Measurements from ENCODE around the gene EIF3I. TPM values are rescaled to one million over a fixed set of nuclear protein-coding genes. Genes with fewer than 3 reads are reported as not detected.

Gene EIF3I
- total RNA-seq, 2 donors from 2014 or later: 220 to 244 TPM

DNA sequence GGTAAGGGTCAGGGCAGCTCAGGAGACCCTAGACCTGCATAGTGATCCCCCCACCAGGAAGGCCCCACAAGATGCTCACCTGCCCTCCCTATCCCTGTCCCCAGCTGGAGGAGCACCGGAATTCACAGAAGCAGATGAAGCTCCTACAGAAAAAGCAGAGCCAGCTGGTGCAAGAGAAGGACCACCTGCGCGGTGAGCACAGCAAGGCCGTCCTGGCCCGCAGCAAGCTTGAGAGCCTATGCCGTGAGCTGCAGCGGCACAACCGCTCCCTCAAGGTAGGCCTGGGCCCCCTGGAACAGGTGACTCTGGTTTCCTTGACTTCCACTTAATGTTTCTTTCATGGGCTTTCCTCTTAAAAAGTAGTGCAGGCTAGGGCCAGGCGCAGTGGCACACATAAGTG lies 34.4 kb upstream of the EIF3I start:
- Mint-ChIP-seq H3K36me3 (peaks cover 51% of the 10 kb centered on the region), H3K4me3 (no peak overlapping the region), H3K27ac (no peak overlapping the region), H3K4me1 (ENCODE audit: low read depth in 2 of 2) (peaks cover 32 to 37% of the 10 kb centered on the region in 2 donors), H3K27me3 (no peaks in the 10 kb centered on the region), H3K9me3 (no peaks in the 10 kb centered on the region)
- ATAC-seq (no peak), DNase-seq (ENCODE audit: low spot score) (no peak)

DNA sequence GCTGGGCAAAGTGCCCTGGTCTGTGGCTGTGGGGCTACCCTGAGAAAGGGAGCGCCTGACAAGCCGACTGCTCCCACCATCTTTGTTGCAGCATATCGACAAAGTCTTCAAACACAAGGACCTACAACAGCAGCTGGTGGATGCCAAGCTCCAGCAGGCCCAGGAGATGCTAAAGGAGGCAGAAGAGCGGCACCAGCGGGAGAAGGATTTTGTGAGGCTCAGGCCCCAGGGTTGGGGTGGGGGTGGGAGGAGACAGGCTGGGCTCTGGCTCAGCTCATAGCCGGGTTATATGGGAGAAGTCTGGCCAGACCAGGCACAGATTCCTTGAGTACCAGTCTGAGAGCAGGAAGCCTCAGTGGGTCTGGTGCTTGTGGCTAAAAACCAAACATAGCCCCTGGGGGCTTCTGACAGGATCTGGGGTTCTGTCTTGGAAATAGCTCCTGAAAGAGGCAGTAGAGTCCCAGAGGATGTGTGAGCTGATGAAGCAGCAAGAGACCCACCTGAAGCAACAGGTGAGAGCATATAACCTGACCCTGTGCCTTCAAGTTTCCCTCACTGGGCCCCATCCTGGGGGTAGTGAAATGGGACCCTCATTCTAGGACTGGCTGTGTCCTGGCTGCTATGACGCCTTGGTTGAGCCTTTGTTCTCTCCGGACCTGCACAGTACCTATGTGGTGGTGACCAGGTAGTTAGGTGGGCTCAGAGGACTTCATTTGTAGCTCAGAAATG lies 29.8 kb upstream of the EIF3I start:
- peaks cover 48% of the 10 kb centered on the region for H3K36me3 Mint-ChIP-seq
- H3K4me3 Mint-ChIP-seq: no peak overlapping the region
- peak overlapping the region in 1 of 2 donors; percentile 18 for H3K27ac Mint-ChIP-seq
- no peak for DNase-seq (ENCODE audit: low spot score)
- no peaks in the 10 kb centered on the region for H3K9me3 Mint-ChIP-seq
- H3K4me1 Mint-ChIP-seq (ENCODE audit: low read depth in 2 of 2): peaks cover 22 to 37% of the 10 kb centered on the region in 2 donors
- H3K27me3 Mint-ChIP-seq: no peaks in the 10 kb centered on the region
- no peak for ATAC-seq

DNA sequence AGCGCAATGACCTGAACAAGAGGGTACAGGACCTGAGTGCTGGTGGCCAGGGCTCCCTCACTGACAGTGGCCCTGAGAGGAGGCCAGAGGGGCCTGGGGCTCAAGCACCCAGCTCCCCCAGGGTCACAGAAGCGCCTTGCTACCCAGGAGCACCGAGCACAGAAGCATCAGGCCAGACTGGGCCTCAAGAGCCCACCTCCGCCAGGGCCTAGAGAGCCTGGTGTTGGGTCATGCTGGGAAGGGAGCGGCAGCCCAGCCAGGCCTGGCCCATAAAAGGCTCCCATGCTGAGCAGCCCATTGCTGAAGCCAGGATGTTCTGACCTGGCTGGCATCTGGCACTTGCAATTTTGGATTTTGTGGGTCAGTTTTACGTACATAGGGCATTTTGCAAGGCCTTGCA lies 27.2 kb upstream of the EIF3I start:
- no peak overlapping the region for H3K27ac Mint-ChIP-seq
- ATAC-seq: no peak
- DNase-seq (ENCODE audit: low spot score): no peak
- H3K27me3 Mint-ChIP-seq: no peaks in the 10 kb centered on the region
- H3K4me1 Mint-ChIP-seq (ENCODE audit: low read depth in 2 of 2): peaks cover 26 to 42% of the 10 kb centered on the region in 2 donors
- no peaks in the 10 kb centered on the region for H3K9me3 Mint-ChIP-seq
- no peak overlapping the region for H3K4me3 Mint-ChIP-seq
- H3K36me3 Mint-ChIP-seq: peaks cover 38% of the 10 kb centered on the region

DNA sequence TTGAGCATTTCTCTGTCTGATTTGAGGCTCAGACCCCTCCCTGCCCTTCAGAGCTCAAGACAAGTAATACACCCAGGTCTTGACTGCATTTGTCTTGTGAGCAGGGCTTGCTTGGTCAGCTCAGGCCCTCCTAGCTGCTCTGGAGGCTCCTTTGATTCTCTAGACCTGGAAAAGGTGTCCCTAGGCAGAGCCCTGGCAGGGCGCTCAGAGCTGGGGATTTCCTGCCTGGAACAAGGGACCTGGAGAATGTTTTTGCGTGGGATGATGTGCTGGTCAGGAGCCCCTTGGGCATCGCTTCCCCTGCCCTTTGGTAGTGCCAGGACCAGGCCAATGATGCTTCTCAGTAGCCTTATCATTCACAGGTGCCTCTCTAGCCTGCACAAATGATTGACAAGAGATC lies 26.7 kb upstream of the EIF3I start:
- no peak for DNase-seq (ENCODE audit: low spot score)
- Mint-ChIP-seq H3K9me3 (no peaks in the 10 kb centered on the region), H3K27ac (no peak overlapping the region), H3K36me3 (peaks cover 38% of the 10 kb centered on the region), H3K27me3 (no peaks in the 10 kb centered on the region), H3K4me1 (ENCODE audit: low read depth in 2 of 2) (peaks cover 31 to 47% of the 10 kb centered on the region in 2 donors), H3K4me3 (no peak overlapping the region)
- ATAC-seq: no peak

DNA sequence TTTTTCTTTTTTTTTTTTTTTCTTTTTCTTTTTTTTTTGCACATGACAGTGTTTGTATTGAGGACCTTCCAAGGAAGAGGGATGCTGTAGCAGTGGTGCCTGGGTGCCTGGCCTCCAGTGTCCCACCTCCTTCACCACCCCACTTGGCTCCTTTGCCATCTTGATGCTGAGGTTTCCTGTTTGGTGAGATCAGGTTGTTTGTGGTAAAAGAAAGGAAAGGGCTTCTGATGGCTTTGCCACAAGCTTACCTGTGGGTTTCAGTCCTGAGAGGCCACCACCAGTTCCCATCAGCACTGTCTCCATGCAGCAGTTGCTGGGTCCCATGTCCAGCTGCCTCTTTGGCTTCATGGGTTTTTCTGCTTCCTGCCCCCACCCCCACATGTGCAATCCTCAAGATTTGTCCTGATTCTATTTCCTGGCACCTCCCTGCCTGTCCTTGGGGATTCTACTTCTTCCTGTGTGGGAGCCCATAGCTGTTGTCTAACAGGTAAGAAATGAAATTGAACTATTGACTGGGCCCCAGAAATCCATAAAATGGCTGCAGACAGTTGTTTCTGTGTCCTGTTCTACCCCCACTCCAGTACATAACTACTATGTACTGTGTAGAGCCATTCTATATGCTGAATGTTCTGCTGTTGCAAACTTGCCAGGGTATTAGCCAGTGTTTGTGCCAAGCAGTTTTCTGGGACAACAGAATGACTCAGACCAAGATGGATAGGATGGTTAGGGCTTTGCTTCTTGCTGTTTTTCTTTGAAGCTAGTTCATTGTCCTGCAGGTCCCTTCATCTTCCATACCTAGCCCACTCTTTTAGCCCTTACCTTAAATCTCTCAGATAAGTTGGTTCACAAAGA lies 26.0 kb upstream of the EIF3I start:
- ATAC-seq: no peak
- no peak for DNase-seq (ENCODE audit: low spot score)
- Mint-ChIP-seq H3K4me3 (no peak overlapping the region), H3K36me3 (peaks cover 38% of the 10 kb centered on the region), H3K4me1 (ENCODE audit: low read depth in 2 of 2) (peaks cover 32 to 47% of the 10 kb centered on the region in 2 donors), H3K27ac (no peak overlapping the region), H3K9me3 (no peaks in the 10 kb centered on the region), H3K27me3 (no peaks in the 10 kb centered on the region)

GRCh38 chr1:32197074-32197473 lies 25.1 kb upstream of the EIF3I start:
- Mint-ChIP-seq H3K36me3 (peaks cover 30% of the 10 kb centered on the region), H3K27ac (peak overlapping the region in 1 of 2 donors; percentile 18), H3K9me3 (no peaks in the 10 kb centered on the region), H3K4me1 (ENCODE audit: low read depth in 2 of 2) (peaks cover 40 to 50% of the 10 kb centered on the region in 2 donors), H3K4me3 (no peak overlapping the region), H3K27me3 (no peaks in the 10 kb centered on the region)
- DNase-seq (ENCODE audit: low spot score) (no peak), ATAC-seq (no peak)

DNA sequence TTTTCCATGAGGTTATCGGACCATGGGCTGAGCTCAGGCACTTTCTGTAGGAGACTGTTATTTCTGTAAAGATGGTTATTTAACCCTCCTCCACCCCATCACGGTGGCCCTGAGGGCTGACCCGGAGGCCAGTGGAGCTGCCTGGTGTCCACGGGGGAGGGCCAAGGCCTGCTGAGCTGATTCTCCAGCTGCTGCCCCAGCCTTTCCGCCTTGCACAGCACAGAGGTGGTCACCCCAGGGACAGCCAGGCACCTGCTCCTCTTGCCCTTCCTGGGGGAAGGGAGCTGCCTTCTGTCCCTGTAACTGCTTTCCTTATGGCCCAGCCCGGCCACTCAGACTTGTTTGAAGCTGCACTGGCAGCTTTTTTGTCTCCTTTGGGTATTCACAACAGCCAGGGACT lies 24.4 kb upstream of the EIF3I start:
- peaks cover 46 to 52% of the 10 kb centered on the region in 2 donors for H3K4me1 Mint-ChIP-seq (ENCODE audit: low read depth in 2 of 2)
- H3K36me3 Mint-ChIP-seq: peaks cover 25% of the 10 kb centered on the region
- H3K27ac Mint-ChIP-seq: peak overlapping the region; percentile 18 to 87
- no peak overlapping the region for H3K4me3 Mint-ChIP-seq
- no peak for DNase-seq (ENCODE audit: low spot score)
- H3K27me3 Mint-ChIP-seq: no peaks in the 10 kb centered on the region
- H3K9me3 Mint-ChIP-seq: no peaks in the 10 kb centered on the region
- ATAC-seq: no peak

DNA sequence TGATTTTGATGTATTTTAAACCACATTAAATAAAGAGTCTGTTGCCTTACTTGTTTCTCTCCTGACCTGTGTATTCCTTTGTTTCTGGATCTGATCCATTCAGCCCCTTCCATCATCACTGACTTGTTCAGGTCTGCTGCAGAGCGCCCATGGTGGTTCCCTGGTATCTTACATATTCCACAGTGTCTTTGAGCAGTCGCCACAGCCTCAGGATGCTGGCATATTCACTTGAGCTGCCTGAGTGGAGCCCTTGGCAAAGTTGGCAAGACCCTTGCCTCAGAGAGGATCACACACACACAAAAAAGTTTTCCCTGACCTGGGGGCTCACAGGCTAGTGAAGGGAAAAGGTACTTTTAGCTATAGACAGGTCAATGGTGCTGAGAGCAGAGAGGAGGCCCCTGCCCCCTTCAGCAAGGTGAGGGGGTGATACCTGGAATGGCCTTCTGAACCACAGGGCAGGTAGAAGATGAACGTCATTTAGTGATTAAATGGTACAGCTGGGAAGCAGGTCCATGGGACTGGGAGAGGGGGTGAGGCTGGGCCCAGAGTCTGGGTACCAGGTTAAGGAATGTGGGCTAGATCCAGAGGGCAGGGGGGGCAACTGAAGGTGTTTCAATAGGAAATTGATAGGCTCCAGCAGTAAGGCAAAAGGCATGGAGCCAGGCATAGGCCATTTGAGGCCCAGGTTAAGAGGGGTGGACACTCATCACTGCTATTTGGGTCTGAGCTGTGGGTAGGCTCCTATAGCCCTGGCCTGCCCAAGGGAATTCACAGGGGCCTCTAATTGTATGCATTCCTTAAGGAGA lies 23.8 kb upstream of the EIF3I start:
- H3K36me3 Mint-ChIP-seq: peaks cover 19% of the 10 kb centered on the region
- no peaks in the 10 kb centered on the region for H3K9me3 Mint-ChIP-seq
- ATAC-seq (no peak), DNase-seq (ENCODE audit: low spot score) (no peak)
- peak overlapping the region in 1 of 2 donors; percentile 87 for H3K27ac Mint-ChIP-seq
- H3K27me3 Mint-ChIP-seq: no peaks in the 10 kb centered on the region
- H3K4me3 Mint-ChIP-seq: peak overlapping the region; percentile 28
- peaks cover 46 to 49% of the 10 kb centered on the region in 2 donors for H3K4me1 Mint-ChIP-seq (ENCODE audit: low read depth in 2 of 2)

DNA sequence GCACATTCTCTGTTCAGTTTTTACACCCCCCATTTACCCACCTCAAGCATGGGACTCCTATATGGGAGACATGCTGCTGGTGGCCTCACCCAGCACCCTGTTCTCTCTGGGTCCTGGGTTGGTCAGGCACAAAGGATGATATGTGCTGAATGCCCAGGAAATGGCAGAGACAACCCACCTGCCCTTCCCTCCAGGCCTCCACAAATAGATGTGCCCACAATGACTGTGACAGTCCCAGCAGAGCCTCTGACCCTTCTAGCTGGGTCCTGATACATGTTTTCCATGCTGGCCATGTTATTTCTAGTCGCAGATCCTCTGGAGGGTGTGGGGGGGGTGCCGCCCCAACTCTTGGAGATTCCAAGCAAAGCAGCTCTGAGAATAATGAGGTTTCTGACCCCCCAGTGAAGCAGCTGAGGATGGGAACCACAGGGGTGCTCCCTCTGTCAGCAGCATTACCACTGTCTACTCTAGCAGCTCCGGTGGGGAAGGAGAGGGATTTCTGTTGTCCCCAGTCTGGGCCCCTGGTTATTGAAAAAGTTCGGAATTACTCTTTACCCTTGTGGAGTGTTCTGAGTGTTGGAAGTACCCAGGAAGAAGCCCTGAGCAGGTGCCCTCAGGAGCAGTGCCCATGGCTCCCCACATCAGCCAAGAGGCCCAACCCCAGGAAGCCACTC lies 23.0 kb upstream of the EIF3I start:
- ATAC-seq: no peak
- Mint-ChIP-seq H3K9me3 (no peaks in the 10 kb centered on the region), H3K4me1 (ENCODE audit: low read depth in 2 of 2) (peaks cover 42 to 50% of the 10 kb centered on the region in 2 donors), H3K27me3 (no peaks in the 10 kb centered on the region), H3K27ac (peak overlapping the region in 1 of 2 donors; percentile 94), H3K4me3 (no peak overlapping the region), H3K36me3 (peaks cover 13% of the 10 kb centered on the region)
- no peak for DNase-seq (ENCODE audit: low spot score)

DNA sequence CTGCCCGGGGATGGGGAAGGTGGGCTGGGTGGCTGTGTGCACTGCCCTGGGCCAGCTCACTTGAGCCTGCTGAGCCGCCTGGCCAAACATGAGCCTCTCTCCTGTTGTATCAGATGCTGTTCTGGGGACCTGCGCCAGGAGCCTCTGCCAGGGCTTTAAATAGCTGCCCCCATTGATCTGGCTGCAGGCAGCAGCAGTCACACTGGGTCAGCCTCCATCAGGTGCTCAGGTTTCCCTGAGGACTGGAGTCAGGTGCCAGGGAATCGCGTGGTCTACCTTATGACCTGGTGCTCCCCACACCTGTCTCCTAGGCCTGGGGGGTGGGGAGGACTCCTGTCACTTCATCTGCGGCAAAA lies 22.5 kb upstream of the EIF3I start:
- Mint-ChIP-seq H3K4me1 (ENCODE audit: low read depth in 2 of 2) (peaks cover 39 to 50% of the 10 kb centered on the region in 2 donors), H3K4me3 (peak overlapping the region; percentile 95), H3K27ac (peak overlapping the region; percentile 71 to 94), H3K36me3 (peaks cover 10% of the 10 kb centered on the region), H3K9me3 (no peaks in the 10 kb centered on the region), H3K27me3 (no peaks in the 10 kb centered on the region)
- ATAC-seq: no peak
- DNase-seq (ENCODE audit: low spot score): no peak

GRCh38 chr1:32200226-32201010 lies 21.8 kb upstream of the EIF3I start, which contains the start of gene CCDC28B:
Gene CCDC28B, plus strand, starts transcription at chr1:32200595. Its CDS starts 1,341 bp downstream, at chr1:32201936.
- Mint-ChIP-seq H3K36me3 (peaks cover 10% of the 10 kb centered on the region), H3K9me3 (no peaks in the 10 kb centered on the region), H3K27me3 (no peaks in the 10 kb centered on the region), H3K4me1 (ENCODE audit: low read depth in 2 of 2) (peaks cover 39 to 45% of the 10 kb centered on the region in 2 donors), H3K27ac (peak within 1 kb of the TSS; percentile 92 to 94), H3K4me3 (peak within 1 kb of the TSS; percentile 95)
- peak; percentile 72 for DNase-seq (ENCODE audit: low spot score)
- peak; percentile 55 to 67 for ATAC-seq

DNA sequence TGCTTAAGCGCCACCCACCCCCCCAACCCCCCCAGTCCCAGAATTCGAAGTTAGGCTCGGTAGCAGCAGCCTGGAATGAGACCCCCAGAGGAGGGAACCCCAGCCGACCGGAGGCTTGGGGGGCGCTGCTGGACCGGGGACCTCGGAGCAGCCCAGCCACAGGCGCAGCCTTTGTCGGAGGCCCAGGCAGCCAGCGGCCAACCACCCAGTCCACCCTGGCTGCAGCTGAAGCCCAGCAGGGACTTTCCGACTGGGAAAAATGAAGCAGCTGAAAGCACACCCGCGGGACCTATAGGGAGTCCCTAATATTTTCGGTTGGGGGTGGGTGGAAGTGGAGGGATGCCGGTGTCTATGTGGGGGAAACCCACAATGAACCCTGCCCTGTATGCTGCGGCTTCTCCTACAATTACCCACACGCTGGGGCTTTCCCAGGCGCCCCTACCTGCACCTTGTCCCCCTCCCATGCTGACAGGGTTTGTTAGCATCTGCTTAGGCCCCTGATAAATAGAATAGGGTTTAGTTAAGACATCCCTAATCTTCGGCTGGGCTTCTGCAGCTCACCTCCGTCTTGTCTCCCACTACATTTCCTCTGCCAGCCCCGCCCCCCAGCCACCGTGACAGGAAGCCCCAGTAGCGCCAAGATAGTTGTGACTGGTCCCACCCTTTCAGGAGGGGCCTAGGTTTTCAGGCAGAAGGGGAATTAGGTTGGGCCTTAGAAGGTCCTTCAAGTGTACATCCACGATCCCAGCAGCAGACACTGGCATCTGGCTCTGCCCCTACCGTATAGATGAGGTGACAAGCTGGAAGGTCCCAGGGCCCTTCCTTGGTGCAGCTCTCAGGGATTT lies 21.0 kb upstream of the EIF3I start:
- Mint-ChIP-seq H3K27me3 (no peaks in the 10 kb centered on the region), H3K27ac (peak overlapping the region; percentile 92 to 94), H3K4me1 (ENCODE audit: low read depth in 2 of 2) (peaks cover 37 to 46% of the 10 kb centered on the region in 2 donors), H3K9me3 (no peaks in the 10 kb centered on the region), H3K4me3 (peak overlapping the region; percentile 95), H3K36me3 (peaks cover 6% of the 10 kb centered on the region)
- ATAC-seq (peak; percentile 69 to 75), DNase-seq (ENCODE audit: low spot score) (peak; percentile 84)

Measured in natural killer cell treated with Interleukin-12 subunit alpha and Interleukin-12 subunit beta and Interleukin-15 and Interleukin-18, amount 100 ng/mL, for 72 hours (primary cell).